WTC11 (cell line): ENCODE results near the gene ZNF350. TPM values are rescaled to one million over a fixed set of nuclear protein-coding genes. Genes with fewer than 3 reads are reported as not detected.

ENCODE experiments used
- ATAC-seq: fragments of 200-7000 bp; cut with Tn5 transposase; 2 replicates; pipeline ENCODE4 v1.10.0; 2021; ENCODE audit warnings: mild to moderate bottlenecking, moderate library complexity
- CTCF ChIA-PET: fragments of 300-600 bp; sonication (Branson Sonifier 250); formaldehyde crosslinking; loops from one replicate; lab custom pipeline; 2021; ENCODE audit warnings: antibody characterized with exemption; lab: Charles Lee
- POLR2A ChIA-PET: fragments of 350-600 bp; sonication (Branson Sonifier 250); formaldehyde crosslinking; loops from one replicate; lab custom pipeline; 2021; ENCODE audit warnings: antibody characterized with exemption; lab: Charles Lee
- DNase-seq: peaks from one replicate; pipeline ENCODE4 v3.0.0; 2021; ENCODE audit warnings: low spot score
- H3K27ac Mint-ChIP-seq: 2 replicates; pipeline ENCODE4 v1.8.0; 2021; ENCODE audit warnings: mixed read lengths
- H3K27me3 Mint-ChIP-seq: 2 replicates; pipeline ENCODE4 v1.8.0; 2021; ENCODE audit warnings: low read depth, mild to moderate bottlenecking, moderate library complexity, mixed read lengths
- H3K36me3 Mint-ChIP-seq: 2 replicates; pipeline ENCODE4 v1.8.0; 2021; ENCODE audit warnings: mixed read lengths
- H3K4me1 Mint-ChIP-seq: 2 replicates; pipeline ENCODE4 v1.8.0; 2022; ENCODE audit warnings: mixed read lengths
- H3K4me3 Mint-ChIP-seq: 2 replicates; pipeline ENCODE4 v1.8.0; 2021; ENCODE audit warnings: mild to moderate bottlenecking, moderate library complexity, mixed read lengths
- H3K9me3 Mint-ChIP-seq: 2 replicates; pipeline ENCODE4 v1.8.0; 2021; ENCODE audit warnings: mixed read lengths
- GABPB1 ChIP-seq: sonication (generic); formaldehyde crosslinking; IDR thresholded peaks from 2 replicates; pipeline ENCODE4 v1.8.1; 2023; ENCODE audit warnings: mild to moderate bottlenecking, missing genetic modification reagents
- RORB ChIP-seq: fragments of 250-450 bp; sonication (Bioruptor Pico); IDR thresholded peaks from 2 replicates; pipeline ENCODE4 v1.9.0; 2021; ENCODE audit warnings: mild to moderate bottlenecking
- TP53 ChIP-seq: sonication (generic); formaldehyde crosslinking; IDR thresholded peaks from 2 replicates; pipeline ENCODE4 v1.8.1; 2023; ENCODE audit warnings: mild to moderate bottlenecking, missing genetic modification reagents
- ZNF219 ChIP-seq: sonication (generic); formaldehyde crosslinking; IDR thresholded peaks from 2 replicates; pipeline ENCODE4 v1.8.0; 2023; ENCODE audit warnings: missing genetic modification reagents, mild to moderate bottlenecking, borderline replicate concordance
- ZSCAN18 ChIP-seq: fragments of 250-450 bp; sonication (Bioruptor Pico); IDR thresholded peaks from 2 replicates; pipeline ENCODE4 v2.1.2; 2022; ENCODE audit warnings: mild to moderate bottlenecking, moderate library complexity
- total RNA-seq: library from RNA; stranded (reverse); gene quantifications from 3 replicates; pipeline ENCODE4 v1.2.3, GENCODE V29; 2021
- TF ChIP-seq, protein P1 (sequence below): sonication (generic); formaldehyde crosslinking; IDR thresholded peaks from 2 replicates; pipeline ENCODE4 v1.8.1; 2023; ENCODE audit warnings: mild to moderate bottlenecking, missing genetic modification reagents, borderline replicate concordance
- TF ChIP-seq, protein P2 (sequence below): sonication (generic); formaldehyde crosslinking; IDR thresholded peaks from 2 replicates; pipeline ENCODE4 v1.8.1; 2022; ENCODE audit warnings: mild to moderate bottlenecking, missing genetic modification reagents, moderate library complexity, borderline replicate concordance
- TF ChIP-seq, protein P3 (sequence below): sonication (generic); formaldehyde crosslinking; conservative IDR thresholded peaks from 2 replicates; pipeline ENCODE4 v1.8.1; 2023; ENCODE audit warnings: mild to moderate bottlenecking, low read depth, missing genetic modification reagents, moderate library complexity
- TF ChIP-seq, protein P4 (sequence below): sonication (generic); formaldehyde crosslinking; IDR thresholded peaks from 2 replicates; pipeline ENCODE4 v1.8.1; 2022; ENCODE audit warnings: mild to moderate bottlenecking, moderate library complexity, missing genetic modification reagents
- TF ChIP-seq, protein P5 (sequence below): sonication (generic); formaldehyde crosslinking; IDR thresholded peaks from 2 replicates; pipeline ENCODE4 v1.8.0; 2023; ENCODE audit warnings: missing genetic modification reagents, mild to moderate bottlenecking, borderline replicate concordance

ZNF350 gene
- total RNA-seq, 1 experiment from 2014 or later: 8.1 TPM

- TF ChIP-seq, protein P1, sequence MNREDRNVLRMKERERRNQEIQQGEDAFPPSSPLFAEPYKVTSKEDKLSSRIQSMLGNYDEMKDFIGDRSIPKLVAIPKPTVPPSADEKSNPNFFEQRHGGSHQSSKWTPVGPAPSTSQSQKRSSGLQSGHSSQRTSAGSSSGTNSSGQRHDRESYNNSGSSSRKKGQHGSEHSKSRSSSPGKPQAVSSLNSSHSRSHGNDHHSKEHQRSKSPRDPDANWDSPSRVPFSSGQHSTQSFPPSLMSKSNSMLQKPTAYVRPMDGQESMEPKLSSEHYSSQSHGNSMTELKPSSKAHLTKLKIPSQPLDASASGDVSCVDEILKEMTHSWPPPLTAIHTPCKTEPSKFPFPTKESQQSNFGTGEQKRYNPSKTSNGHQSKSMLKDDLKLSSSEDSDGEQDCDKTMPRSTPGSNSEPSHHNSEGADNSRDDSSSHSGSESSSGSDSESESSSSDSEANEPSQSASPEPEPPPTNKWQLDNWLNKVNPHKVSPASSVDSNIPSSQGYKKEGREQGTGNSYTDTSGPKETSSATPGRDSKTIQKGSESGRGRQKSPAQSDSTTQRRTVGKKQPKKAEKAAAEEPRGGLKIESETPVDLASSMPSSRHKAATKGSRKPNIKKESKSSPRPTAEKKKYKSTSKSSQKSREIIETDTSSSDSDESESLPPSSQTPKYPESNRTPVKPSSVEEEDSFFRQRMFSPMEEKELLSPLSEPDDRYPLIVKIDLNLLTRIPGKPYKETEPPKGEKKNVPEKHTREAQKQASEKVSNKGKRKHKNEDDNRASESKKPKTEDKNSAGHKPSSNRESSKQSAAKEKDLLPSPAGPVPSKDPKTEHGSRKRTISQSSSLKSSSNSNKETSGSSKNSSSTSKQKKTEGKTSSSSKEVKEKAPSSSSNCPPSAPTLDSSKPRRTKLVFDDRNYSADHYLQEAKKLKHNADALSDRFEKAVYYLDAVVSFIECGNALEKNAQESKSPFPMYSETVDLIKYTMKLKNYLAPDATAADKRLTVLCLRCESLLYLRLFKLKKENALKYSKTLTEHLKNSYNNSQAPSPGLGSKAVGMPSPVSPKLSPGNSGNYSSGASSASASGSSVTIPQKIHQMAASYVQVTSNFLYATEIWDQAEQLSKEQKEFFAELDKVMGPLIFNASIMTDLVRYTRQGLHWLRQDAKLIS (CRISPR knock-in tag): no peak
- TF ChIP-seq, protein P2, sequence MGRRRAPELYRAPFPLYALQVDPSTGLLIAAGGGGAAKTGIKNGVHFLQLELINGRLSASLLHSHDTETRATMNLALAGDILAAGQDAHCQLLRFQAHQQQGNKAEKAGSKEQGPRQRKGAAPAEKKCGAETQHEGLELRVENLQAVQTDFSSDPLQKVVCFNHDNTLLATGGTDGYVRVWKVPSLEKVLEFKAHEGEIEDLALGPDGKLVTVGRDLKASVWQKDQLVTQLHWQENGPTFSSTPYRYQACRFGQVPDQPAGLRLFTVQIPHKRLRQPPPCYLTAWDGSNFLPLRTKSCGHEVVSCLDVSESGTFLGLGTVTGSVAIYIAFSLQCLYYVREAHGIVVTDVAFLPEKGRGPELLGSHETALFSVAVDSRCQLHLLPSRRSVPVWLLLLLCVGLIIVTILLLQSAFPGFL (CRISPR knock-in tag): no peak
- TF ChIP-seq TP53 (CRISPR knock-in tag) (no peak), GABPB1 (CRISPR knock-in tag) (no peak), ZNF219 (CRISPR knock-in tag) (no peak), RORB (no peak), ZSCAN18 (CRISPR knock-in tag) (no peak)
- TF ChIP-seq, protein P3, sequence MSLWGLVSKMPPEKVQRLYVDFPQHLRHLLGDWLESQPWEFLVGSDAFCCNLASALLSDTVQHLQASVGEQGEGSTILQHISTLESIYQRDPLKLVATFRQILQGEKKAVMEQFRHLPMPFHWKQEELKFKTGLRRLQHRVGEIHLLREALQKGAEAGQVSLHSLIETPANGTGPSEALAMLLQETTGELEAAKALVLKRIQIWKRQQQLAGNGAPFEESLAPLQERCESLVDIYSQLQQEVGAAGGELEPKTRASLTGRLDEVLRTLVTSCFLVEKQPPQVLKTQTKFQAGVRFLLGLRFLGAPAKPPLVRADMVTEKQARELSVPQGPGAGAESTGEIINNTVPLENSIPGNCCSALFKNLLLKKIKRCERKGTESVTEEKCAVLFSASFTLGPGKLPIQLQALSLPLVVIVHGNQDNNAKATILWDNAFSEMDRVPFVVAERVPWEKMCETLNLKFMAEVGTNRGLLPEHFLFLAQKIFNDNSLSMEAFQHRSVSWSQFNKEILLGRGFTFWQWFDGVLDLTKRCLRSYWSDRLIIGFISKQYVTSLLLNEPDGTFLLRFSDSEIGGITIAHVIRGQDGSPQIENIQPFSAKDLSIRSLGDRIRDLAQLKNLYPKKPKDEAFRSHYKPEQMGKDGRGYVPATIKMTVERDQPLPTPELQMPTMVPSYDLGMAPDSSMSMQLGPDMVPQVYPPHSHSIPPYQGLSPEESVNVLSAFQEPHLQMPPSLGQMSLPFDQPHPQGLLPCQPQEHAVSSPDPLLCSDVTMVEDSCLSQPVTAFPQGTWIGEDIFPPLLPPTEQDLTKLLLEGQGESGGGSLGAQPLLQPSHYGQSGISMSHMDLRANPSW (CRISPR knock-in tag): no peak
- TF ChIP-seq, protein P4, sequence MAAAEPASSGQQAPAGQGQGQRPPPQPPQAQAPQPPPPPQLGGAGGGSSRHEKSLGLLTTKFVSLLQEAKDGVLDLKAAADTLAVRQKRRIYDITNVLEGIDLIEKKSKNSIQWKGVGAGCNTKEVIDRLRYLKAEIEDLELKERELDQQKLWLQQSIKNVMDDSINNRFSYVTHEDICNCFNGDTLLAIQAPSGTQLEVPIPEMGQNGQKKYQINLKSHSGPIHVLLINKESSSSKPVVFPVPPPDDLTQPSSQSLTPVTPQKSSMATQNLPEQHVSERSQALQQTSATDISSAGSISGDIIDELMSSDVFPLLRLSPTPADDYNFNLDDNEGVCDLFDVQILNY (CRISPR knock-in tag): no peak
- TF ChIP-seq, protein P5, sequence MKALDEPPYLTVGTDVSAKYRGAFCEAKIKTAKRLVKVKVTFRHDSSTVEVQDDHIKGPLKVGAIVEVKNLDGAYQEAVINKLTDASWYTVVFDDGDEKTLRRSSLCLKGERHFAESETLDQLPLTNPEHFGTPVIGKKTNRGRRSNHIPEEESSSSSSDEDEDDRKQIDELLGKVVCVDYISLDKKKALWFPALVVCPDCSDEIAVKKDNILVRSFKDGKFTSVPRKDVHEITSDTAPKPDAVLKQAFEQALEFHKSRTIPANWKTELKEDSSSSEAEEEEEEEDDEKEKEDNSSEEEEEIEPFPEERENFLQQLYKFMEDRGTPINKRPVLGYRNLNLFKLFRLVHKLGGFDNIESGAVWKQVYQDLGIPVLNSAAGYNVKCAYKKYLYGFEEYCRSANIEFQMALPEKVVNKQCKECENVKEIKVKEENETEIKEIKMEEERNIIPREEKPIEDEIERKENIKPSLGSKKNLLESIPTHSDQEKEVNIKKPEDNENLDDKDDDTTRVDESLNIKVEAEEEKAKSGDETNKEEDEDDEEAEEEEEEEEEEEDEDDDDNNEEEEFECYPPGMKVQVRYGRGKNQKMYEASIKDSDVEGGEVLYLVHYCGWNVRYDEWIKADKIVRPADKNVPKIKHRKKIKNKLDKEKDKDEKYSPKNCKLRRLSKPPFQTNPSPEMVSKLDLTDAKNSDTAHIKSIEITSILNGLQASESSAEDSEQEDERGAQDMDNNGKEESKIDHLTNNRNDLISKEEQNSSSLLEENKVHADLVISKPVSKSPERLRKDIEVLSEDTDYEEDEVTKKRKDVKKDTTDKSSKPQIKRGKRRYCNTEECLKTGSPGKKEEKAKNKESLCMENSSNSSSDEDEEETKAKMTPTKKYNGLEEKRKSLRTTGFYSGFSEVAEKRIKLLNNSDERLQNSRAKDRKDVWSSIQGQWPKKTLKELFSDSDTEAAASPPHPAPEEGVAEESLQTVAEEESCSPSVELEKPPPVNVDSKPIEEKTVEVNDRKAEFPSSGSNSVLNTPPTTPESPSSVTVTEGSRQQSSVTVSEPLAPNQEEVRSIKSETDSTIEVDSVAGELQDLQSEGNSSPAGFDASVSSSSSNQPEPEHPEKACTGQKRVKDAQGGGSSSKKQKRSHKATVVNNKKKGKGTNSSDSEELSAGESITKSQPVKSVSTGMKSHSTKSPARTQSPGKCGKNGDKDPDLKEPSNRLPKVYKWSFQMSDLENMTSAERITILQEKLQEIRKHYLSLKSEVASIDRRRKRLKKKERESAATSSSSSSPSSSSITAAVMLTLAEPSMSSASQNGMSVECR (CRISPR knock-in tag): no peak
- H3K36me3 Mint-ChIP-seq: peaks cover 96% of the 10 kb centered on the region
- no peak for DNase-seq
- POLR2A ChIA-PET: no interaction called here
- H3K4me3 Mint-ChIP-seq: no peak overlapping the region
- H3K4me1 Mint-ChIP-seq: no peaks in the 10 kb centered on the region
- no peak for ATAC-seq
- CTCF ChIA-PET: no interaction called here
- no peak overlapping the region for H3K27ac Mint-ChIP-seq
- peaks cover 94% of the 10 kb centered on the region for H3K9me3 Mint-ChIP-seq
- H3K27me3 Mint-ChIP-seq: peaks cover 10% of the 10 kb centered on the region
Measured at GRCh38 chr19:51944798-51945552, 41.7 kb downstream of the ZNF350 start.
